ENCODE results near the gene TEAD1.

DNA sequence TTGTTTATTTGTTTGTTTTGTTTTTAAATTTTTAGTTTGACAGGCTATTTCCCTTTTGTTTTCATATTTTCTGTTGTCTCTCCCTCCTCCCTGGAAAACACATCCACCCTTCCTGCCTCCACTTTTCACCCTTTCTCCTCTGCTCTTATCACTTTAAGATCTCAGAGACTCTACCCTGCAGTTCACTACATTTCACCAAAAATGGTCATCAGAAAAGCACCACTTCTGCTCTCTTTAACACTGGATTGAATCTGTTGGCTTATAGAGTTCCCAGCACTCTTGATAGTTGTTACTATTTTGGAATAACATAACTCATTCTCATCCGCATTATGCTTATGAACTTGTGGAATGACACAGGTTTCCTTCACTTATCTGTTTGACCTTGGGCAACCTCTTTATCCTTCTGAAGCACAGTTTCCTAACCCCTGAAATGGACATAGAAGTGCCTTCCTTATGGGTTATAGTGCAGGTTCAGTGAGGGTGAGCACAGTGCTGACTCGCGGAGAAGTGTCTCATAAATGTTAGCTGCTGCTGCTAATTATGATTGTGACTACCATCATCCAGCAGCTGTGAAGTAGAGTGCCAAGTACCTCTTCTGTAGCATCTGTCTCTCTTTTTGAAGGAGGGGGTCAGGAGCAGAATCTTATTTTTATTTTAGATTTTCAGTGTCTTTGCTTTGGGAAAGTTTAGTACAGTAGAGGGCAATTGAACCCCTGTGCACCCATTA lies 15.0 kb downstream of the TEAD1 start:
- TF ChIP-seq, protein P1, sequence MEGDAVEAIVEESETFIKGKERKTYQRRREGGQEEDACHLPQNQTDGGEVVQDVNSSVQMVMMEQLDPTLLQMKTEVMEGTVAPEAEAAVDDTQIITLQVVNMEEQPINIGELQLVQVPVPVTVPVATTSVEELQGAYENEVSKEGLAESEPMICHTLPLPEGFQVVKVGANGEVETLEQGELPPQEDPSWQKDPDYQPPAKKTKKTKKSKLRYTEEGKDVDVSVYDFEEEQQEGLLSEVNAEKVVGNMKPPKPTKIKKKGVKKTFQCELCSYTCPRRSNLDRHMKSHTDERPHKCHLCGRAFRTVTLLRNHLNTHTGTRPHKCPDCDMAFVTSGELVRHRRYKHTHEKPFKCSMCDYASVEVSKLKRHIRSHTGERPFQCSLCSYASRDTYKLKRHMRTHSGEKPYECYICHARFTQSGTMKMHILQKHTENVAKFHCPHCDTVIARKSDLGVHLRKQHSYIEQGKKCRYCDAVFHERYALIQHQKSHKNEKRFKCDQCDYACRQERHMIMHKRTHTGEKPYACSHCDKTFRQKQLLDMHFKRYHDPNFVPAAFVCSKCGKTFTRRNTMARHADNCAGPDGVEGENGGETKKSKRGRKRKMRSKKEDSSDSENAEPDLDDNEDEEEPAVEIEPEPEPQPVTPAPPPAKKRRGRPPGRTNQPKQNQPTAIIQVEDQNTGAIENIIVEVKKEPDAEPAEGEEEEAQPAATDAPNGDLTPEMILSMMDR (conservative IDR thresholded peaks at IDR 0.05) = no peak
- no peak for TF ChIP-seq EZH2 (IDR thresholded peaks at IDR 0.05; ENCODE audit: low read depth)
